ENCODE data around the gene FSTL1.
A peak's percentile ranks its signal among the peaks of the same experiment; 100 is the strongest.

The FSTL1 gene

DNA sequence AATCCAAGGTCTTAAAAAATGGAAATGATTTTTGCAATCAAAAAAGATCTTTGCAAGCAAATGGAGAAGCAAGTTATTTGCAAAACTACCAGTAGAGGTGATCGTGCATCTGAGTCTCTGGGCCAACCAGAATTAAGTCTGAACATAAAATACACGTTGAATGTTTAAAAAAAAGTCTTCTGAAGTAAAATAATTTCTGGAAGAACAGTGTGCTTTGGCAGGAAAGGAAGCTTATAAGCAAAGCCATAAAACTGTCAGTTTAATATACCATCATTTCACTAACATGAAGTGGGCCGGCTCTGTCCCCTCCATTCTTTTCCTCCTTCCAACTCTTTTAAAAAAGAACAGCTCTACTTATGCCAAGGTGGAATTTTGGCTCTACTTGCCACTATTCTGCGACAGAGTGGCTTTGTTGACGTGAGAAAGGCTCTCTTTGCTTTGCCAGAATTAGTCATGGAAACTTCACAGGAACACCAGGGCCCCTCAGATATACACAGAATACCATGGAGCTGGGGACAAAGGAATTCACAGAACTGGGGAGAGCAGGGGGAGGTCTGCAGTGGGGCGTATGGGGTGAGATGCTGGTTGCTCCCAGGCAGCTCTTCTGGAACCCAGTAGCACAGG, 29.8 kb downstream of the FSTL1 start:
- TF ChIP-seq, protein P1, sequence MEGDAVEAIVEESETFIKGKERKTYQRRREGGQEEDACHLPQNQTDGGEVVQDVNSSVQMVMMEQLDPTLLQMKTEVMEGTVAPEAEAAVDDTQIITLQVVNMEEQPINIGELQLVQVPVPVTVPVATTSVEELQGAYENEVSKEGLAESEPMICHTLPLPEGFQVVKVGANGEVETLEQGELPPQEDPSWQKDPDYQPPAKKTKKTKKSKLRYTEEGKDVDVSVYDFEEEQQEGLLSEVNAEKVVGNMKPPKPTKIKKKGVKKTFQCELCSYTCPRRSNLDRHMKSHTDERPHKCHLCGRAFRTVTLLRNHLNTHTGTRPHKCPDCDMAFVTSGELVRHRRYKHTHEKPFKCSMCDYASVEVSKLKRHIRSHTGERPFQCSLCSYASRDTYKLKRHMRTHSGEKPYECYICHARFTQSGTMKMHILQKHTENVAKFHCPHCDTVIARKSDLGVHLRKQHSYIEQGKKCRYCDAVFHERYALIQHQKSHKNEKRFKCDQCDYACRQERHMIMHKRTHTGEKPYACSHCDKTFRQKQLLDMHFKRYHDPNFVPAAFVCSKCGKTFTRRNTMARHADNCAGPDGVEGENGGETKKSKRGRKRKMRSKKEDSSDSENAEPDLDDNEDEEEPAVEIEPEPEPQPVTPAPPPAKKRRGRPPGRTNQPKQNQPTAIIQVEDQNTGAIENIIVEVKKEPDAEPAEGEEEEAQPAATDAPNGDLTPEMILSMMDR (IDR thresholded peaks at IDR 0.05; ENCODE audit: extremely low read depth, missing control alignments): no peak
- DNase-seq (ENCODE audit: low spot score): no peak

DNA sequence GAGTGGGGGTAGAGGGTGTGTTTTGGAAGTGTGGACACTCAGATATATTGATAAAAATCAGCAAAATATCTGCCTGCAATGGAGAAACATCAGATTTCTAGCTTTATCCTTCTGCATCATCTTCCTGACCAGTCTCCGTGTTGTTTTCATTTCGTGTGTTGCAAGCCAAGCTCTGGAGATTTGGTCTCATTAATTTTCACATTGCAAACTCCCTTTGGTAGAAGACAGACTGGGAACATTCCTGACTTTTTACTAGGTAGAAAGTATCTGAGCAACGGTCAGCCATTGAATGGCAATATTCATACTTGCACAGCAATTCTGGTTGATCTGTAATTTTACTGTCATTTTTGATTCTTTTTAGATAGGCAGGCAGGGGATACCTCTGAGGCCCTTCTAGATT, 30.4 kb downstream of the FSTL1 start:
- TF ChIP-seq, protein P1 (IDR thresholded peaks at IDR 0.05; ENCODE audit: extremely low read depth, missing control alignments): no peak
- no peak for DNase-seq (ENCODE audit: low spot score)

DNA sequence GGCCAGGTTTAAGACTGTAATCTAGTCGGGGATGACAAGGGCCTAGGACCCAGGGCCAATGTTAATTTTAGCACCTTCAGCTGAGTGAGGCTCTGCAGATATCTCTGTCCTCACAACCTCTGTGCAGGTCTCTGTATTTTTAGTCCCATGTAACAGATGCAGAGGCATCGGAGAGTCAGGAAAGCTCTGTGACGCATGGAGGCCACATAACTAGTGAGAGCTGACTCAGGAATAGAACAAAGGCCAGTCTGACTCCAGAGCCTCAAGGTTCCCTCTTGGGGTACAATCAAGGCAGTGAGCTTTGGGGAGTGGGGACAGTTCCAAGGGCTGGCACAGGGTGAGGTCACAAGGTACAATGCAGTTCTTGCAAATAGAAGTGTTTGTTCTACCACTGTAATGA, 31.0 kb downstream of the FSTL1 start:
- TF ChIP-seq, protein P1 (IDR thresholded peaks at IDR 0.05; ENCODE audit: extremely low read depth, missing control alignments): no peak
- no peak for DNase-seq (ENCODE audit: low spot score)

DNA sequence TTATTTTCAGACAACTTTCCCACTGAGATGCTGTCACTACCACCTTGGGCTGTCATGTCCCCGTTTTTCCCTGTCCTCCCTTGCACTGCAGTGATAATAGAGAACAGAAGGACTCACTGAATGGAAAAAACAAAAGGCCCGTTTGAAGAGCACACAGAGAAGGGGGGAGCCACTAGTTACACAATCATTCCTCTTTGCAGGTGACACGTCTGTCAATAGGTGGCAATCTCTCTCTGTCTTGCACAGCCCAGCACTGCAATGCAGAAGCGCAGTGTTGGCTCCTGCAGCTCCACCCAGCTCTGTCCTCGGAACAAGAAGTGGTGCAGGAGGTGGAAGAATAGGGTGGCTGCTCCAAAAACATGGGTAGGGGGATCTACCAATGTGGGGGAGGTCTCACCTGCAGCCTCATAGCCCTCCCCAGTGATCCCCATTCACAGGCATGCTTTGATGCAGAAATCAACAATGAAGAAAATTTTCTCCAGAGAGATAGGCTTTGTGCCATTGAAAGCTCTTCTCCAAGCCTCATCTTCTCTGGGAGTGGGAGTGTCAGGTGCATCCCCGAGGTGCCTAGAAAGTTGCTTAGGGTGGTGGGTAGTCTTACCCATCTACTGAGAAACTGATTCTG, 31.8 kb downstream of the FSTL1 start:
- DNase-seq (ENCODE audit: low spot score): peak; percentile 67
- TF ChIP-seq, protein P1 (IDR thresholded peaks at IDR 0.05; ENCODE audit: extremely low read depth, missing control alignments): peak; percentile 42

DNA sequence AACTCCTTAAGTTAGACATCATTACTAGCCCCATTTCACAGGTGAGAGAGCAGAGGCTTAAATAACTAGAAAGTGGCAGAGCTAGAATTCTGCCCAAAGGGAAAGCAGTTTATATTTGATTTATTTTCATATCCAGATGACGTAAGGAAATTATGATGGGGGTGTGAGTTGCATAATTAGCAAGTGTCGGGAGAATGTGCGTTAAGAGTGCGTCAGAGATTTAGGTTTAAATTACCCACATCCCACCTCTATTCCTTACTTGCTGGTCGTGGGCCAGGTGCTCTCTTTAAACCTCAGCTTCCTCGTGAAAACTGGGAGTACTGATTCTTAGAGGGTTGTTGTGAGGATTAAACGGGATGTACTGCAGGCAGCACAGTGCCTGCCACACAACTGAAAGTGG, 32.3 kb downstream of the FSTL1 start:
- no peak for DNase-seq (ENCODE audit: low spot score)
- TF ChIP-seq, protein P1 (IDR thresholded peaks at IDR 0.05; ENCODE audit: extremely low read depth, missing control alignments): no peak

DNA sequence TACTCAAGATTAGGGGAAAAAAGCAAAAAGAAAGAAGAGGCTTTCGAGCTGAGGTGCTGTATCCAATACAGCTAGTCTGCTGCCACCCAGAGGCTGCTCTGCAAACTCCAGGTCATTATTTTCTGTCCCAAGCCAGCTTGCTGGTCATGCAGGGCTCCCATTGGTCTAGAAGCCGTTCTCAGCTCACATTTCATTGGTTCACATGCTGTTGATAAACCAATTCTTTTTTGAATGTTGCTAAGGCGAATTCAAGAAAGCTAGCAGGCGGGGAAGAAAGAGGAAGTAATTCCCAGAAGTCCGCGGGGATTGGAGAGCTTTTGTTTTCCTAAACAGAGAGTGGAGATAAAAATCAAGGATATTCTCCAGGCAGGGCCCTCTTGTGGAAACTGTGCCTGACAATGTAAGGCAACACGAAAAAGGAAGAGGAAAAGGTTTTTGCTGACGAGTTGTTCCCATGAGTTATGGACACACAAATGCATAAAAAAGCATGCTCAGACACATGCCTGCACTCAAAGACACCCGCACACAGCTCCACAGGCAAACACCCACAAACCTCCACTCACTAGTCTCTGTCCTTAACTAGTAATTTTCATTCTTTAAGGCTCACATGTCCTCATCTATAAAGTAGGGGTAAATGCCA, 33.4 kb downstream of the FSTL1 start:
- TF ChIP-seq, protein P1 (IDR thresholded peaks at IDR 0.05; ENCODE audit: extremely low read depth, missing control alignments): peak; percentile 69

DNA sequence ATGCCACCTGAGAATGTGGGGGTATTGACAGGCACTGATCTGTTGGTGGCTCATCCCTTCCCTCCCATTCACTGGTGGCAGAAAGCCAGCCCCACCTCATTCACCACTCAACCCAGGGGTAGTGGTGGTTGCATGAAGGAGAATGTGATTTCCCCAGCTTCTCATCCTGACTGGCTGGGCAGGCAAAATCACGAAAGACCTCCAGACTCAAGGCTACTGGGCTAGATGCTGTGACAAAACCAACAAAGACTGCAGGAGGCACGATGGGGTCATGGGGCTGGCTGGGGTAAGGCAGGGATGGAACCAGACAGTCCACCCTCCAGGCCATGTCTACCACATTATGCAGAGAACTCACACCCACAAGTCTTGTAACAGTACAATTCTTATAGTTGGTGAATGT, 33.9 kb downstream of the FSTL1 start:
- TF ChIP-seq, protein P1 (IDR thresholded peaks at IDR 0.05; ENCODE audit: extremely low read depth, missing control alignments): no peak
- no peak for DNase-seq (ENCODE audit: low spot score)

More for the DNA sequence above, 33.4 kb downstream of the FSTL1 start:
- peak; percentile 94 for DNase-seq (ENCODE audit: low spot score)
